GM12891 (cell line): ENCODE results near the gene CCSER1.

ENCODE experiments used
- DNase-seq: peaks from one replicate; pipeline ENCODE4 v3.0.0; 2011; ENCODE audit warnings: low spot score; ENCODE audit not compliant: insufficient read length
- FAIRE-seq: peaks from 2 replicates; lab custom pipeline; 2011; peaks lifted over from hg19 to GRCh38; lab: Jason Lieb, UNC
- PAX5 ChIP-seq: IDR thresholded peaks from 2 replicates; pipeline ENCODE4 v1.6.1; 2011; ENCODE audit warnings: low read length, moderate library complexity, mild to moderate bottlenecking; ENCODE audit not compliant: insufficient read depth, severe bottlenecking
- POLR2A ChIP-seq: IDR thresholded peaks from 2 replicates; pipeline ENCODE4 v1.6.1; 2011; ENCODE audit warnings: low read depth, low read length, control low read depth
- POLR2AphosphoS5 ChIP-seq: IDR thresholded peaks from 2 replicates; pipeline ENCODE4 v1.6.1; 2011; ENCODE audit warnings: low read depth, low read length, control low read depth
- POU2F2 ChIP-seq: IDR thresholded peaks from 2 replicates; pipeline ENCODE4 v1.6.1; 2011; ENCODE audit warnings: low read depth, mild to moderate bottlenecking, control low read depth, low read length, moderate library complexity
- SPI1 ChIP-seq: IDR thresholded peaks from 2 replicates; pipeline ENCODE4 v1.6.1; 2011; ENCODE audit warnings: low read depth, low read length, control low read depth
- TAF1 ChIP-seq: IDR thresholded peaks from 2 replicates; pipeline ENCODE4 v1.6.1; 2011; ENCODE audit warnings: low read depth, low read length, control low read depth

Gene CCSER1

DNA sequence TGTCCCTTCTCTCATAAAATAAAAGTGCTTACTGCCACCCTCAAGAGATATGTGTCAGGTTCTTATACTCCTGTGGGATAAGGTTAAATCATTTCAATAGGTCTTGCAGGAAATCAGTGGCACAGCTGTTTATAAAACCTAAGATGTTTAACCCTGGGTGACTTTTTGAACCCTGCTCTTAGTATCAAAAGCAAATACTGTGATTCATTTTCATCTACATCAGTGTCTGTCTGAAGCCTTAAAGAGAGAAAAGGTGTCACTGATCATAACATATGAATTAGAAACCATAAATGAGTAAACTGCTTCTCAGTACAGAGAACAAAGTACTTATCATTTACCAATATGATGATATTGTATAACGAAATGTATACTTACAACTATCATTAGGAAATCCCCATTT is 59.0 kb downstream of the CCSER1 start:
- TF ChIP-seq POLR2AphosphoS5 (no peak), TAF1 (no peak), POU2F2 (no peak), PAX5 (no peak), POLR2A (no peak), SPI1 (no peak)
- DNase-seq (no peak), FAIRE-seq (no peak)

DNA sequence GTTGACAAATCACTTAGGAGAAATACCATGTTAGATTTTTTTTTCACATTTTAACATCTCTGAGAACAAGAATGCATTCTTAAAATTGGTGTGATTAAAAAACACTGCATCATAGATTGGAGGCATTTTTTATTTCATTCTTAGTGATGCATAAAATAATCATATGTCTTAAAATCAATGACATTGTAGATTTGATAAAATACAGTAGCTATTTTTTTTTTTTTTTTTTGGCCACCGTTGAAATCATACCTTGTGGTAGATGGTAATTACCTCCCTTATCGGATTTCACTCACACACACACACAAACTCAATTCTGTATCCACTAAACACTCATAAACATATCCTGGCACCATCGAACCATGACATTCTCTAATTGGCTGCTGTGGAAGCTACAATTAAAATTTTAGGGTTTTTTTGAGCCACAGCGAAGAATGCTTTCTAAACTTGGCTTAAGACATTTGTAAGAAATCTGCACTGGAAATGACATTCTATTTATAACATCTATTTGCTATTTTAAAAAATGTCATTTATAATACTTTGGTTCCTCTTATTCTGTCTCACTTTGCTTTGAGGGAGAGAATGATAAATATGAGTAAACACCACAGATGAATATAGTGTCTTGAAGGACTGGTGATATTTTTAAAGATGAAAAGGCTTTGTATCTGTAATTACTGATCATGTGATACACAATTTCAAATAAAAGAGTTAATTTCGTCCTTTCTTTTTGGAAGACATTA is 60.1 kb downstream of the CCSER1 start:
- DNase-seq, result no peak
- FAIRE-seq, result no peak
- TF ChIP-seq POLR2A (no peak), PAX5 (peak; percentile 34)

DNA sequence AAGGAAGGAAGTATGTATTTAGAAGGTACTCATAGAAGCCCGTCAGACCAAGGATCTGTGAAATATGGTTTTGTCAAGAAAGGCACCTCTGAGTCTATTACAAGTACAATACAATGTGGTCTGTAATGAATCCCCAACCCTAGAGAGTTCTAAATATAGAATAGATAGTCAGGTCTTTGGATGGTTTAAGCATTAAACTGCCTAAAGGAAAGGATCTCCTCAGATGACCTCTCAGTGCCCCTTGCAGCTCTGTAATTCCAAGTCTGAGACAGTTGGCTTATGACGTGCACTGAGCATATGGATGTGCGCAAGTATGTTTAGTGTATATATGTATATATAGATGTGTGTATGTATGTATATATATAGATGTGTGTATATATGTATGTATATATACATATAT is 62.0 kb downstream of the CCSER1 start:
- DNase-seq (no peak), FAIRE-seq (no peak)
- TF ChIP-seq POU2F2 (no peak), POLR2A (no peak), TAF1 (no peak), POLR2AphosphoS5 (no peak), PAX5 (no peak), SPI1 (no peak)

DNA sequence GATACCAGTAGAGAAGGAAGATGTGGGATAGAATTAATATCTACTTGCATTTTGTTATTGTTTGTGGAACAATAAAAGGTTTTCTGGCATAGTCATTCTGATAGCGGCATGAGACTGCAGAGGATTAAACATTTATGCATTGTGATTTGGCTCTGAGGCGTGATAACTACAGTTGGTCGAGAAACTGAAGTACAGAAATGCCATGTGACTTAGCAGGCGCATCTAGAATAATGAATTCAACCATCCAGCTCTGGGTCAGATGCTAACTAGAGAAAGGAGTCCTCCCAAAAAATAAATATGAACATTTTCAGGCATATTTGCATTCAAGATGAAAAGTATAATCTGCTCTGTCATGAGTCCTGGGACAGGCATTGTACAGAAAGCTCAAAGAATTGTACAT is 62.8 kb downstream of the CCSER1 start:
- TF ChIP-seq POLR2AphosphoS5 (no peak), POLR2A (no peak), TAF1 (no peak), POU2F2 (no peak), SPI1 (no peak), PAX5 (no peak)
- no peak for FAIRE-seq

GRCh38 chr4:90190525-90190924 is 63.3 kb downstream of the CCSER1 start:
- TF ChIP-seq TAF1, result no peak
- TF ChIP-seq POLR2AphosphoS5, result no peak
- no peak for TF ChIP-seq SPI1
- no peak for FAIRE-seq

More for the DNA sequence above, 62.8 kb downstream of the CCSER1 start:
- DNase-seq, result no peak

GRCh38 chr4:90198086-90198847 is 71.1 kb downstream of the CCSER1 start:
- no peak for FAIRE-seq
- no peak for DNase-seq
- TF ChIP-seq POLR2A, result no peak
- no peak for TF ChIP-seq POLR2AphosphoS5
- TF ChIP-seq TAF1, result no peak
- TF ChIP-seq SPI1, result no peak
- no peak for TF ChIP-seq POU2F2
- no peak for TF ChIP-seq PAX5

More at GRCh38 chr4:90190525-90190924, 63.3 kb downstream of the CCSER1 start:
- DNase-seq, result no peak

- no peak for TF ChIP-seq POU2F2
- FAIRE-seq, result no peak
These were observed 80.8 kb downstream of the CCSER1 start for GRCh38 chr4:90207887-90208454.

DNA sequence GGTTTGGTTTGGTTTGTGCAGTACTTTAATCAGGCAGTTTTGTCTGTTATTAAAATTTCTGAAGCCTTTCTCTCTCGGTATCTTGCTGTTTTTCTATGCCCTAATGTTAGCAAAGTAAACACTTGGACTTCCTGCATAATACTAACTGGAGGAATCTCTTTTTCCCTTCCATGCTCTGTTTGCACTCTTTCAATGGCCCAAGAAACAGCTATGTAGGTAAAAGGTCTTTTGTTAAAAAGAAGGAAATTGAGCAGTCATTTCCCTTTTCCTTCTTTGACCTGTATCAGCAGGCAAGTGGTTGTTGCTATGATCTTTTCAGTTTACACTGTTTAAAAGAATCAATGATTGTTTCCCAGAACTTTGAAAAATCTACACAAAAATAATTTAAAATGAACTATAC is 82.7 kb downstream of the CCSER1 start:
- TF ChIP-seq PAX5, result no peak
- TF ChIP-seq SPI1, result no peak
- TF ChIP-seq POU2F2, result no peak
- TF ChIP-seq POLR2AphosphoS5, result no peak
- no peak for TF ChIP-seq TAF1
- TF ChIP-seq POLR2A, result no peak
- FAIRE-seq (no peak), DNase-seq (no peak)

More at GRCh38 chr4:90207887-90208454, 80.8 kb downstream of the CCSER1 start:
- no peak for DNase-seq

DNA sequence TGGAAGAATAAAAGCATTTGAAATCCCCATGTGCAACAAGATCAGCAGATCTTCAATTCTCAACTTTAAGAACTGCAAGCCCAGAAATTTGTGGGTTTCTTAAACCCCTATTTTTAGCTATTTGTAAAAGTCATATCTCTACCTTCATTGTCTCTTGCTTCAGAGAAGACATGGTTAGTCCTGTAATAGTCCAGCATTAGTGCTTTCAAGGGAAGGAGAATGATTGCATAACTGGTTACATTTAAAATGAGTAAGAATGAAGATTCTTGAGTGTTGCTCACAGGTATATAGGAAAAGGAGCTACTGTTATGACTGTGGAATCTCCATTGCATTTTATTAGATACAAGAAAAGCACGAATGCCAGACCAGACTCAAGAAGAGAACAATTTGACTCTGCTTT is 84.0 kb downstream of the CCSER1 start:
- no peak for FAIRE-seq
- TF ChIP-seq POLR2AphosphoS5, result no peak
- no peak for TF ChIP-seq POU2F2
- TF ChIP-seq POLR2A, result no peak
- no peak for TF ChIP-seq TAF1

DNA sequence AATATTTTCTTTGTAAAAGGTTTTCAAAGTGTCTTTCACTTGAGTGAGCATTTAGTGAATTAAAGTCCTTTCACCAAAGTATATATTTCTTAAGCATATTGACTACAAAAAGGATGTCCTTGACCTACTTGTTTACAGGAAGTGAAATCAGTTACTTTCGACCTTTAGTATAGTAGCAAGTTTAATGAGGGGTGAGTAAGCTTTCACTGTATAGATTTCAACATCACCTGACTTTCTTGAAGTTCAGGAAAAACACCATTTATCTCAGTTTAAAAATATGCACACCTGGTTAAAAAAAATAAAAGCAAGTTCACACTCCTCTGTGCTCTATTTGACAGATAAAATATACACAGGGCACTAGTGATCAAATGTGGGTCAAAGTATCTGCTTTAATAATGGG is 88.1 kb downstream of the CCSER1 start:
- FAIRE-seq, result peak; percentile 87
- DNase-seq, result no peak
- TF ChIP-seq SPI1 (peak; percentile 50), POLR2AphosphoS5 (no peak)

More for the DNA sequence above, 84.0 kb downstream of the CCSER1 start:
- no peak for DNase-seq
